ENCODE results near the gene HNMT. TPM values are rescaled to one million over a fixed set of nuclear protein-coding genes. Genes with fewer than 3 reads are reported as not detected.

The HNMT gene
- total RNA-seq, 1 donor from 2014 or later, result 3.2 TPM

- H3K4me1 Mint-ChIP-seq (ENCODE audit: unreplicated experiment), result no peaks in the 10 kb centered on the region
- TF ChIP-seq CTCF (IDR thresholded peaks at IDR 0.05), result no peak
- no peaks in the 10 kb centered on the region for H3K9me3 Mint-ChIP-seq (ENCODE audit: unreplicated experiment)
- H3K27ac Mint-ChIP-seq (ENCODE audit: unreplicated experiment), result no peak overlapping the region
- DNase-seq (ENCODE audit: extremely low spot score, unreplicated experiment), result no peak
- H3K4me3 Mint-ChIP-seq (ENCODE audit: unreplicated experiment), result no peak overlapping the region
- H3K36me3 Mint-ChIP-seq (ENCODE audit: unreplicated experiment), result peaks cover 2% of the 10 kb centered on the region
- H3K27me3 Mint-ChIP-seq (ENCODE audit: unreplicated experiment), result peaks cover 3% of the 10 kb centered on the region
Observed at GRCh38 chr2:138015494-138015893, 51.2 kb downstream of the HNMT start.

GRCh38 chr2:138016351-138017087, 52.2 kb downstream of the HNMT start:
- no peak overlapping the region for H3K4me3 Mint-ChIP-seq (ENCODE audit: unreplicated experiment)
- peaks cover 3% of the 10 kb centered on the region for H3K27me3 Mint-ChIP-seq (ENCODE audit: unreplicated experiment)
- no peaks in the 10 kb centered on the region for H3K9me3 Mint-ChIP-seq (ENCODE audit: unreplicated experiment)
- H3K36me3 Mint-ChIP-seq (ENCODE audit: unreplicated experiment), result peaks cover 2% of the 10 kb centered on the region
- H3K4me1 Mint-ChIP-seq (ENCODE audit: unreplicated experiment), result no peaks in the 10 kb centered on the region
- no peak for TF ChIP-seq CTCF (IDR thresholded peaks at IDR 0.05)
- DNase-seq (ENCODE audit: extremely low spot score, unreplicated experiment), result no peak
- H3K27ac Mint-ChIP-seq (ENCODE audit: unreplicated experiment), result no peak overlapping the region

- H3K27me3 Mint-ChIP-seq (ENCODE audit: unreplicated experiment), result peaks cover 3% of the 10 kb centered on the region
- TF ChIP-seq CTCF (IDR thresholded peaks at IDR 0.05), result no peak
- DNase-seq (ENCODE audit: extremely low spot score, unreplicated experiment), result no peak
- no peak overlapping the region for H3K4me3 Mint-ChIP-seq (ENCODE audit: unreplicated experiment)
- no peak overlapping the region for H3K27ac Mint-ChIP-seq (ENCODE audit: unreplicated experiment)
- H3K4me1 Mint-ChIP-seq (ENCODE audit: unreplicated experiment), result no peaks in the 10 kb centered on the region
- no peaks in the 10 kb centered on the region for H3K9me3 Mint-ChIP-seq (ENCODE audit: unreplicated experiment)
- no peaks in the 10 kb centered on the region for H3K36me3 Mint-ChIP-seq (ENCODE audit: unreplicated experiment)
Observed at GRCh38 chr2:138017824-138018223, 53.6 kb downstream of the HNMT start.

DNA sequence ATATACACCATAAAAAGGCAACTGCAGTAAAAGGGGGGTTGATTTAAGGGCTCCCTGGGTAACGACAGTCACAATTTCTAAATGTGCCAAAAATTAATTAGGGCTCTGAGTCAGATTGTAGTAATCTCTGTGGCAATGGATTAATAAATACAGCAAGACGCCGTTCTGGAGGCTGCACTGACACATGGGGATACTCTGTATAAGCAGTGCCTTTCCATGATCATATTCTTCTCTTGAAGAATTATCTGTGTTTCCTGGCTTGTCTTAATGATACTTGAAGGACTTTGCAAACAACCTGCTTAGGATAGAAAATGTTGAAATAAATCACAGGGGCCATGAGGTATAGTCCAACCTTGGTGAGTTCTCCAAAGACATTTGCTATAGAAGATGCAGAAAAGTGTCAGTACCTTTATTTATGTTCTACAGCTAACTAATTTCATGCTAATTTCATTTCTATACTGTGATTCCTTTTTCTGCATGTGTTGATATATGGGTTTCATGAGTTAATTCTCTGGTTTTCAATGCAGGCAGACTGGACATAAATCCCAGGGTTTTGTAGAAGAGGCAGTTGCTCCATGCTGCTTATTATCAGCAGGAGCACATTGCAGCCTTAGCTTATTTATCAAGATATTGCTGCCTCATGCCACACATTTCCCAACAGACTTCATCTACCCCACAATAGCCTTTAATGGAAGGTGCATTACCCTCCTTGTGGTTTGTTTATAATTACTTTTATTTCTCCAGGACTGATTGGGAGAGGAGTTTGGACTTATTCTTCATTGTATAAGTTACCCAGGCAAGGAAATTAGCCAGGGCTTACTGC, 54.8 kb downstream of the HNMT start:
- Mint-ChIP-seq H3K4me1 (ENCODE audit: unreplicated experiment) (no peaks in the 10 kb centered on the region), H3K9me3 (ENCODE audit: unreplicated experiment) (no peaks in the 10 kb centered on the region)
- no peak for DNase-seq (ENCODE audit: extremely low spot score, unreplicated experiment)

More for the DNA sequence above, 54.8 kb downstream of the HNMT start:
- Mint-ChIP-seq H3K27me3 (ENCODE audit: unreplicated experiment) (peaks cover 3% of the 10 kb centered on the region), H3K27ac (ENCODE audit: unreplicated experiment) (no peak overlapping the region), H3K4me3 (ENCODE audit: unreplicated experiment) (no peak overlapping the region), H3K36me3 (ENCODE audit: unreplicated experiment) (no peaks in the 10 kb centered on the region)
- TF ChIP-seq CTCF (IDR thresholded peaks at IDR 0.05), result no peak

Data from osteocyte (in vitro differentiated cells).